SU-DHL-6 (cell line): ENCODE measurements around the gene TMEM163.

Source experiments
- H2AFZ ChIP-seq: fragments of 200-600 bp; sonication (generic); 2 replicates; pipeline ENCODE4 v1.6.1; 2014; ENCODE audit warnings: low read depth, mild to moderate bottlenecking, moderate library complexity, mixed read lengths, antibody characterized with exemption, low read length; ENCODE audit not compliant: severe bottlenecking
- H3F3A ChIP-seq: fragments of 200-600 bp; shearing (Covaris generic); 2 replicates; pipeline ENCODE4 v1.6.0; 2016; ENCODE audit warnings: antibody characterized with exemption, mild to moderate bottlenecking; ENCODE audit not compliant: insufficient read depth
- H3K27ac ChIP-seq: fragments of 200-600 bp; sonication (generic); 2 replicates; pipeline ENCODE4 v1.5.1; 2016; ENCODE audit warnings: low read depth, mild to moderate bottlenecking, low read length, moderate library complexity, mixed read lengths
- H3K27me3 ChIP-seq: fragments of 200-600 bp; sonication (generic), shearing (Covaris generic); 2 replicates; pipeline ENCODE4 v1.6.0; 2014; ENCODE audit warnings: mild to moderate bottlenecking, low read length
- H3K36me3 ChIP-seq: fragments of 200-600 bp; sonication (generic); 2 replicates; pipeline ENCODE4 v1.6.1; 2014; ENCODE audit warnings: mild to moderate bottlenecking, low read length, mixed read lengths
- H3K4me2 ChIP-seq: fragments of 300-600, 200-600 bp; shearing (Covaris generic), sonication (generic); 2 replicates; pipeline ENCODE4 v1.6.0; 2014; ENCODE audit warnings: low read length, low read depth, mild to moderate bottlenecking; ENCODE audit not compliant: poor library complexity, severe bottlenecking
- H3K4me3 ChIP-seq: fragments of 200-600 bp; sonication (generic); 2 replicates; pipeline ENCODE4 v1.5.1; 2014; ENCODE audit warnings: antibody characterized with exemption, low read length, mild to moderate bottlenecking, mixed read lengths; ENCODE audit not compliant: insufficient read depth, poor library complexity, severe bottlenecking
- H3K79me2 ChIP-seq: fragments of 200-600 bp; sonication (generic); 2 replicates; pipeline ENCODE4 v1.6.1; 2014; ENCODE audit warnings: mild to moderate bottlenecking, low read length, moderate library complexity; ENCODE audit not compliant: insufficient read depth
- H3K9ac ChIP-seq: fragments of 200-600 bp; sonication (generic); 2 replicates; pipeline ENCODE4 v1.7.0; 2014; ENCODE audit warnings: mild to moderate bottlenecking, low read length
- H3K9me2 ChIP-seq: fragments of 200-600 bp; sonication (generic); replicated peaks from 2 replicates; pipeline ENCODE4 v1.6.1; 2014; ENCODE audit warnings: low read length; ENCODE audit not compliant: insufficient read depth
- H3K9me3 ChIP-seq: fragments of 200-600 bp; sonication (generic); 2 replicates; pipeline ENCODE4 v1.6.1; 2014; ENCODE audit warnings: low read length, mixed read lengths; ENCODE audit not compliant: insufficient read depth
- H4K20me1 ChIP-seq: fragments of 200-600 bp; sonication (generic); 2 replicates; pipeline ENCODE4 v1.6.1; 2014; ENCODE audit warnings: low read depth, mild to moderate bottlenecking, antibody characterized with exemption, low read length, moderate library complexity, mixed read lengths
- CTCF ChIP-seq: fragments of 200-600 bp; sonication (generic); IDR thresholded peaks from one replicate; pipeline ENCODE4 v1.5.1; 2017; ENCODE audit warnings: antibody characterized with exemption, mild to moderate bottlenecking, low read length, moderate library complexity; ENCODE audit not compliant: insufficient read depth, poor library complexity, severe bottlenecking
- EZH2phosphoT487 ChIP-seq: fragments of 200-600 bp; sonication (generic), shearing (Covaris generic); conservative IDR thresholded peaks from 2 replicates; pipeline ENCODE4 v1.6.1; 2018; ENCODE audit warnings: mild to moderate bottlenecking, antibody characterized with exemption, low read length, moderate library complexity, mixed read lengths

TMEM163 gene

GRCh38 chr2:134716721-134717243 is 2.0 kb downstream of the TMEM163 start:
- no peak overlapping the region for H2AFZ ChIP-seq
- peaks cover 21% of the 10 kb centered on the region for H3F3A ChIP-seq
- H3K79me2 ChIP-seq: no peaks in the 10 kb centered on the region
- no peaks in the 10 kb centered on the region for H4K20me1 ChIP-seq
- no peak overlapping the region for H3K4me3 ChIP-seq
- H3K27ac ChIP-seq: no peak overlapping the region
- no peak overlapping the region for H3K9ac ChIP-seq
- TF ChIP-seq CTCF (no peak), EZH2phosphoT487 (no peak)
- no peaks in the 10 kb centered on the region for H3K9me3 ChIP-seq
- H3K4me2 ChIP-seq: no peak overlapping the region
- no peaks in the 10 kb centered on the region for H3K9me2 ChIP-seq
- no peaks in the 10 kb centered on the region for H3K27me3 ChIP-seq
- H3K36me3 ChIP-seq: no peaks in the 10 kb centered on the region

- H3K4me2 ChIP-seq: no peak overlapping the region
- H3K27me3 ChIP-seq: no peaks in the 10 kb centered on the region
- H3K36me3 ChIP-seq: 0 out of 2 replicates have a peak, but pooled peaks cover 2% of the 10 kb centered on the region
- no peak overlapping the region for H3K9ac ChIP-seq
- H3K79me2 ChIP-seq: no peaks in the 10 kb centered on the region
- no peak overlapping the region for H2AFZ ChIP-seq
- H3K9me2 ChIP-seq: no peaks in the 10 kb centered on the region
- H4K20me1 ChIP-seq: no peaks in the 10 kb centered on the region
- no peak overlapping the region for H3K27ac ChIP-seq
- peaks cover 19% of the 10 kb centered on the region for H3F3A ChIP-seq
- H3K9me3 ChIP-seq: no peaks in the 10 kb centered on the region
- TF ChIP-seq CTCF: no peak
- no peak overlapping the region for H3K4me3 ChIP-seq
These were observed 2.7 kb downstream of the TMEM163 start for GRCh38 chr2:134715932-134716643.

GRCh38 chr2:134714228-134714627 is 4.6 kb downstream of the TMEM163 start:
- Histone ChIP-seq H3K4me2 (no peak overlapping the region), H3K27ac (no peak overlapping the region), H2AFZ (no peak overlapping the region)

More at GRCh38 chr2:134714228-134714627, 4.6 kb downstream of the TMEM163 start:
- H3K9me3 ChIP-seq: no peaks in the 10 kb centered on the region
- no peak for TF ChIP-seq CTCF
- no peak for TF ChIP-seq EZH2phosphoT487
- H3K9ac ChIP-seq: no peak overlapping the region
- no peaks in the 10 kb centered on the region for H4K20me1 ChIP-seq
- H3F3A ChIP-seq: peaks cover 5% of the 10 kb centered on the region; the same call in 1 of the 2 replicates
- no peak overlapping the region for H3K4me3 ChIP-seq
- 0 out of 2 replicates have a peak, but pooled peaks cover 3% of the 10 kb centered on the region for H3K36me3 ChIP-seq
- no peaks in the 10 kb centered on the region for H3K9me2 ChIP-seq
- no peaks in the 10 kb centered on the region for H3K27me3 ChIP-seq
- no peaks in the 10 kb centered on the region for H3K79me2 ChIP-seq
